AG04450 (cell line): ENCODE measurements around the gene ARL5C. TPM values are rescaled to one million over a fixed set of nuclear protein-coding genes. Genes with fewer than 3 reads are reported as not detected.
"Not testable (repeated sequence)": the region's sequence is repeated elsewhere in the genome, so short reads cannot be mapped to it uniquely, and the experiment has no call there.

Experiments
- CTCF ChIA-PET: fragments of 300-600, 350-600 bp; formaldehyde crosslinking; extraction: SDS; loops from one replicate; lab custom pipeline; 2022; ENCODE audit warnings: antibody characterized with exemption, inconsistent platforms; lab: Charles Lee
- POLR2A ChIA-PET: fragments of 350-600 bp; formaldehyde crosslinking; extraction: SDS; loops from one replicate; lab custom pipeline; 2021; ENCODE audit warnings: antibody characterized with exemption, inconsistent platforms; lab: Yijun Ruan, JAX
- DNase-seq: peaks from one replicate; pipeline ENCODE4 v3.0.0-alpha.2; 2011; ENCODE audit warnings: low read depth, low spot score
- H3K27ac ChIP-seq: one replicate; pipeline ENCODE4 v1.5.1; 2012; ENCODE audit warnings: low read depth, low read length, control low read depth
- H3K27me3 ChIP-seq: one replicate; pipeline ENCODE4 v1.6.0; 2012; ENCODE audit warnings: low read length; ENCODE audit not compliant: control insufficient read depth, insufficient read depth
- H3K4me3 ChIP-seq: 2 replicates; pipeline ENCODE4 v1.5.1; 2011; ENCODE audit warnings: mild to moderate bottlenecking, low read depth, low read length, control low read depth
- H3K9me3 ChIP-seq: 2 replicates; pipeline ENCODE4 v1.5.1; 2012; ENCODE audit warnings: low read length; ENCODE audit not compliant: control insufficient read depth, insufficient read depth
- polyA plus RNA-seq: library from polyadenylated mRNA; depleted of rRNA; stranded (reverse); fragments of >200 nt; gene quantifications from 2 replicates; pipeline ENCODE4 v1.2.3, GENCODE V29; 2011
- TF ChIP-seq, protein P1 (sequence below): IDR thresholded peaks from 2 replicates; pipeline ENCODE4 v1.5.1; 2011; ENCODE audit warnings: low read depth, low read length, control low read depth, inconsistent platforms

Gene ARL5C
- polyA plus RNA-seq, 1 experiment, result not detected

DNA sequence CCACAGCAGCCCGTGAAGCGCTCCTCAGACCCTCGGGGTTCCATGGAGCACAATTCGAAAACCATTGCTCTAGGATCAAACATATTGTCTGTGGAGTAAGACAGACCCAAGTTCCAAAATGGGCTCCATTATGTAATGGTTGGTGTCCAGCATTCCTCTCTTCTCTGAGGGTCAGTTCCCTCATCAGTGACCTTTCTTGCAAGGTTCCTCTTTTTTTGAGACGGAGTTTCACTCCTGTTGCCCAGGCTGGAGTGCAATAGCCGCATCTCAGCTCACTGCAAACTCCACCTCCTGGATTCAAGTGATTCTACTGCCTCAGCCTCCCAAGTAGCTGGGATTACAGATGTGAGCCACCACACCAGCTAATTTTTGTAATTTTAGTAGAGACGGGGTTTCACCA lies 43.0 kb downstream of the ARL5C start:
- Histone ChIP-seq H3K27ac (no peak overlapping the region), H3K27me3 (peaks cover 5% of the 10 kb centered on the region), H3K4me3 (no peak overlapping the region), H3K9me3 (no peaks in the 10 kb centered on the region)
- no peak for DNase-seq
- TF ChIP-seq, protein P1, sequence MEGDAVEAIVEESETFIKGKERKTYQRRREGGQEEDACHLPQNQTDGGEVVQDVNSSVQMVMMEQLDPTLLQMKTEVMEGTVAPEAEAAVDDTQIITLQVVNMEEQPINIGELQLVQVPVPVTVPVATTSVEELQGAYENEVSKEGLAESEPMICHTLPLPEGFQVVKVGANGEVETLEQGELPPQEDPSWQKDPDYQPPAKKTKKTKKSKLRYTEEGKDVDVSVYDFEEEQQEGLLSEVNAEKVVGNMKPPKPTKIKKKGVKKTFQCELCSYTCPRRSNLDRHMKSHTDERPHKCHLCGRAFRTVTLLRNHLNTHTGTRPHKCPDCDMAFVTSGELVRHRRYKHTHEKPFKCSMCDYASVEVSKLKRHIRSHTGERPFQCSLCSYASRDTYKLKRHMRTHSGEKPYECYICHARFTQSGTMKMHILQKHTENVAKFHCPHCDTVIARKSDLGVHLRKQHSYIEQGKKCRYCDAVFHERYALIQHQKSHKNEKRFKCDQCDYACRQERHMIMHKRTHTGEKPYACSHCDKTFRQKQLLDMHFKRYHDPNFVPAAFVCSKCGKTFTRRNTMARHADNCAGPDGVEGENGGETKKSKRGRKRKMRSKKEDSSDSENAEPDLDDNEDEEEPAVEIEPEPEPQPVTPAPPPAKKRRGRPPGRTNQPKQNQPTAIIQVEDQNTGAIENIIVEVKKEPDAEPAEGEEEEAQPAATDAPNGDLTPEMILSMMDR, result no peak
- ChIA-PET POLR2A (interaction anchor here (0.8 kb wide), 1 partner anchor 94 kb away, joined by 3 read pairs; no protein-coding TSS in a partner anchor), CTCF (interaction anchor here (0.9 to 1.4 kb wide), 2 partner anchors 13 to 140 kb away, joined by 3 to 8 read pairs; no protein-coding TSS in a partner anchor)

DNA sequence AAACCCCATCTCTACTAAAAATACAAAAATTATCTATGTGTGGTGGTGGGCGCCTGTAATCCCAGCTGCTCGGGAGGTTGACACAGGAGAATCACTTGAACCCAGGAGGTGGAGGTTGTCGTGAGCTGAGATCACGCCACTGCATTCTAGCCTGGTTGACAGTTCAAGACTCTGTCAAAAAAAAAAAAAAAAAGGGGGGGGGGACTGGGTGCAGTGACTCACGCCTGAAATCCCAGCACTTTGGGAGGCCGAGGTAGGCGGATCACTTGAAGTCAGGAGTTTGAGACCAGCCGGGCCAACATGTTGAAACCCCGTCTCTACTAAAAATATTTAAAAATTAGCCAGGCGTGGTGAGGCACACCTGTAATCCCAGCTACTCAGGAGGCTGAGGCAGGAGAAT lies 44.0 kb downstream of the ARL5C start:
- H3K4me3 ChIP-seq, DNase-seq, H3K9me3 ChIP-seq, H3K27me3 ChIP-seq, H3K27ac ChIP-seq, POLR2A ChIA-PET: not testable (repeated sequence)
- CTCF ChIA-PET, result interaction anchor here (0.9 to 1.1 kb wide), 2 partner anchors 43 to 139 kb away, joined by 3 to 8 read pairs; no protein-coding TSS in a partner anchor

DNA sequence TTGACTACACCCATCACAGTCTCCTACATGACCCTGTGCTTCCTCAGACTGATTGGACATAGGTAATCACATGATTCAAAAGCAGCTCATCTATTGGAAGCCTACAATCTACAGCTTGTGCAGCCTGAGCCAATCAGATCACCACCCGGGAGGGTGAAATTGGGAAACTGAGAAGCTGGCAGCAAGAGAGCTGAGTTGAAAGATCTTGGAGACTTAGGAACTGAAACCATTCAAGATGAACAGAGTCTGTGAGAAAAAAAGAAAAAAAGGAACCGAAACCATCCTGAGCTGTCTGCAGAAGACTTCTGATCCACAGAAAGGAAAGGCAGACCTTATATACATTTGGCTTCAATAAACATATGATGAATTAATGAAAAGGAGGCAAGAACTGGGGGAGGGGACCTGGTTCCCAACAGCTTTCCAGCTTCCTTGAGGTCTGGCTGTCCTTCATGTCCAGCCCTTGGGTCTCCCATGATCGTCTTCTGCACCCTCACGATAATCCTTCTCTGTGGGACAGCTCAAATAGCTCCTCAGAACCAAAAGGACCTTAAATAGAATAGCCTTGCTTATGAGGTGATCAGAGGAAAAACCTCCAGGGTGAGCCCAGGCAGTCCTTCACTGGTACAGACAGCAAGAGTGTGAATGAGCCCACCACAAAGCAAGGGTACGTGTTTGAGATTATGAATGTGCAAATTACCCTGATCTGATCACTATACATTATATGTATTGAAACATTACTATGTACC lies 47.1 kb downstream of the ARL5C start:
- POLR2A ChIA-PET, result no interaction called here
- no peak overlapping the region for H3K27ac ChIP-seq
- CTCF ChIA-PET, result interaction anchor here (1.3 kb wide), 1 partner anchor 46 kb away, joined by 4 read pairs; no protein-coding TSS in a partner anchor
- no peaks in the 10 kb centered on the region for H3K9me3 ChIP-seq
- no peak for DNase-seq
- H3K4me3 ChIP-seq, result no peak overlapping the region
- H3K27me3 ChIP-seq, result peaks cover 10% of the 10 kb centered on the region
- TF ChIP-seq, protein P1, result no peak

DNA sequence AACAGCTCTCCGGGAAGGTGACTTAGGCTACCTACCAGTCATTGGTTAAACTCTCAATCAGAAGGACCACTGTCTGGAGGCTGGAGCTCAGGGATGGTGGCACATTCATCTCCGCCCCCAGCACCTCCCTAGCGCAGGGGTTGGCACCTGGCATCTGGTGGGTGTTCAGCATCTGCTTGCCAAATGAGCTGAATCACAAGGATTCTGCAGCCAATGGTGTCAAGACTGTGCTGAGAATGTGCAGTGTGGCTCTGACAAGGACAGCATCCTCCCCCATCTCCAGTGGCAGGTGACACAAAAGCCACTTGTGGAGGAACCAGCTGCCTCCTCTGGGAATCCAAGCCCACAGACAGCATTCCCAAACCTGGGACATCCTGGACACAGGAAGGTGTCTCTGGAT lies 49.7 kb downstream of the ARL5C start:
- peaks cover 8% of the 10 kb centered on the region for H3K27me3 ChIP-seq
- no peak overlapping the region for H3K27ac ChIP-seq
- DNase-seq, result no peak
- ChIA-PET CTCF (interaction anchor here (2.2 kb wide), 1 partner anchor 134 kb away, joined by 8 read pairs; no protein-coding TSS in a partner anchor), POLR2A (no interaction called here)
- H3K4me3 ChIP-seq, result no peak overlapping the region
- H3K9me3 ChIP-seq, result no peaks in the 10 kb centered on the region
- TF ChIP-seq, protein P1, result no peak

DNA sequence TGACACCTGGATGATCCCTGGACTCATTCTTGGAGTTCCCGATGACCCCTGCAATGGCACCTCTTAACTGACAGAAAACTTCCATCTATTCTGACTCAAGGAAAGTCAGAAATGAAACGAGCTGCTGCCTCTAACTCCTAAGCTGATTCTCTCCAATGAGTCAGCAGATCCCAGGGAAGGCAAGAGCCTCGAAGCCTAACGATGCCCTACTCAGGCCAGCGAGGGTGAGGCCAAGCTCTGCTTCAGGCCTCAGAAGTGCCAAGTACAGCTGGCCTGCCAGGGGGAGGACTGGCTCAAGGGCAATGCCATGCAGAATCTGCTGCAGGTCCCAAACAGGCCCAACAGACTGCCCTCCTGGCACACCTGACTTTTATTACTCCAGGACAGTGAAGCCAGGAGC lies 50.8 kb downstream of the ARL5C start:
- TF ChIP-seq, protein P1, result no peak
- no peak for DNase-seq
- Histone ChIP-seq H3K4me3 (no peak overlapping the region), H3K27ac (peak overlapping the region; percentile 61), H3K9me3 (no peaks in the 10 kb centered on the region), H3K27me3 (peaks cover 18% of the 10 kb centered on the region)
- ChIA-PET POLR2A (interaction anchor here (0.6 to 1.1 kb wide), 2 partner anchors 15 to 38 kb away, joined by 3 read pairs; no protein-coding TSS in a partner anchor), CTCF (interaction anchor here (0.5 to 2.4 kb wide), 4 partner anchors 38 to 132 kb away, joined by 3 to 10 read pairs (median 6); no protein-coding TSS in a partner anchor)
